Measurements from ENCODE around the gene EXOC8.
"Not testable (repeated sequence)": the region's sequence is repeated elsewhere in the genome, so short reads cannot be mapped to it uniquely, and the experiment has no call there.

Gene EXOC8

DNA sequence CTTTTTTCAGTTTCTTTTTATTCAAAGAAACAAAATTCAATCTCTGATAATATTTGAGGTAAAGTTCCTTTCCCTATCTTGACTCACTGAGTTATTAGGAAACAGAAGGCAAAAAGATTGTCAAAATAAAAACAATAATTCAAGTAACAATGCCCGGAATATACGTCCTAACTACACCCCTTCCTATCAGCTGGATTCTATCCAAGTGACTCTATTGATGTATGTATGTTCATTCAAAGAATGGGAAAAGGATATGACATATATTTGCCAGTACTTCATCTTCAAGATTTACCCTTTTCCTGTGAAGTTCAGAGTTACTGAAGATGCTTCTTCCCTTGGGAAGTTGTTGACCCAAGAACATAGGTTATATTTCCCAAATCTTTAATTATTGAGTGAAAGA lies 14.2 kb upstream of the EXOC8 start:
- DNase-seq: no peak

DNA sequence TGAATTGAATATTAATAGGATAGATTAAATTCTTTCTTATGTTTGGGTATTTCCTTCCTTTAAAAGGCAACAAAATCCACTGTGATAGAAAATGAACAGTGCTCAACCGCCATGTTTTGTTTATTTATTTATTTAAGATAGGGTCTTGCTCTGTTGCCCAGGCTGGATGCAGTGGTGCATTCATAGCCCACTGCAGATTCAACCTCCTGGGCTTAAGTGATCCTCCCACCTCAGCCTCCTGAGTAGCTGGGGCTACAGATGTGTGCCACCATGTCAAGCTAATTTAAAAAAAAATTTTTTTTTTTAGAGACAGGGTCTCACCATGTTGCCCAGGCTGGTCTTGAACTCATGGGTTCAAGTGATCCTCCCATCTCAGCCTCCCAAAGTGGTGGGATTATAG lies 11.2 kb upstream of the EXOC8 start:
- not testable (repeated sequence) for DNase-seq

DNA sequence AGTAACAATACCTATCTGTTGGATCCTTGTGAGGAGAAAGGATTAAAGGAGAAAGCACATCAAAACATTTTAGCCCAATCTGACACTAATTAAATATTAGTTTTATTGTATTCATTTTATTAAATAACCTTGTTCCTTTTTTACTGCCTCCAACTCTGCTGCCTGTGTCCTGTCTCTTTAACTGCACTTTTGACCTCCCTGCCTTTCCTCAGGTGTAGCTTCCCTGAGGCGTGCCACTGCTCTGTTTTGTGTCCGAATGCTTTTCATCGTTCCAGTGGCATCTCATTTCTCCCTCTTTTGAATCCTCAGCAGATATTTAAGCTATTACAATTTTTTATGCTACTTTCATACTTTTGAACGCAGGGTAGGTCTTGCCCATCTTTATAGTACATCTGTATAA lies 10.8 kb upstream of the EXOC8 start:
- DNase-seq: no peak

DNA sequence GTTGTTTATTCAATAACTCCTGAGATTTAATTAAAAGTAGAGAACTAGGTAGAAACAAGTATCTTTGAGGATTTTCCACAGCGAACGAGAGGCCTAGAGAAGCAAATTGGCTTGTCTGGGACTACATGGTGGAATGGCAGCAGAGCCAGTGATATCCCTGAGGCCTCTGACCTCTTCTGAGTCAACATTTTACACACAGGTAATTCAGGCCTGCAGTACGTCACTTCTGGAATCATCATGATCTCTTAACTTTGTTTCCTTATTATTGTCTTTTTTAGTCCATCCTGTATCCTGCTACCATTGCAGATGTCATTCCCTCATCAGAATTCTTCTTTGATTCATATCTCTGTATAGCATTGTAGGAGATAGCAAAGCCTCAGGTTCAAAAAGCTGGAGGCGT lies 10.3 kb upstream of the EXOC8 start:
- DNase-seq: no peak

DNA sequence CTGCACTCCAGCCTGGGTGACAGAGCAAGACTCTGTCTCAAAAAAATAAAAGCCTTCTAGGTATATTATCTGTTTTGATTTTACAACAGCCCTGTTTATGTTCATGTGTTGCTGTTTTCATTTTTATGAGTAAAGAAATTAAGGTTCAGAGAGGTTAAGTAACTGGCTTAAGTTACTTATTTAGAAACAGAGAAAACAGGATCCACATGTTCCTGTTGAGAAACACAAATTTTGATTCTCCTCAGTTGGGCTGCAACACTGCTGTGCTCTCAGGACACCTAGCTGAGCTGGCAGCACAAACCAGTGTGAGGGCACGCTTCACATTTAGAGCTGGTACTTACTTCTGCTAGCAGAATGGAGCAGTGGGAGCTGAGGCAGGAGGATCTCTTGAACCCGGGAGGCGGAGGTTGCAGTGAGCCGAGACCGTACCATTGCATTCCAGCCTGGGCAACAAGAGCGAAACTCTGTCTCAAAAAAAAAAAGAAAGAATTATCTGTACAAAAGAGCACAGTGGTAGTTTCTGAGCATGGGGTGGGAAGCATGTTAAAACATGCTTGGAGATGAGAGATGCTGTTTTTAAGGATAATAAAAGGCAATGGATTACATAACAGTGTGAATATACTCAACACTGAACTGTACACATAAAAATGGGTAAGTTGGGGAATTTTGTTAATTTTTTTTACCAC lies 2.8 kb upstream of the EXOC8 start:
- DNase-seq: no peak

DNA sequence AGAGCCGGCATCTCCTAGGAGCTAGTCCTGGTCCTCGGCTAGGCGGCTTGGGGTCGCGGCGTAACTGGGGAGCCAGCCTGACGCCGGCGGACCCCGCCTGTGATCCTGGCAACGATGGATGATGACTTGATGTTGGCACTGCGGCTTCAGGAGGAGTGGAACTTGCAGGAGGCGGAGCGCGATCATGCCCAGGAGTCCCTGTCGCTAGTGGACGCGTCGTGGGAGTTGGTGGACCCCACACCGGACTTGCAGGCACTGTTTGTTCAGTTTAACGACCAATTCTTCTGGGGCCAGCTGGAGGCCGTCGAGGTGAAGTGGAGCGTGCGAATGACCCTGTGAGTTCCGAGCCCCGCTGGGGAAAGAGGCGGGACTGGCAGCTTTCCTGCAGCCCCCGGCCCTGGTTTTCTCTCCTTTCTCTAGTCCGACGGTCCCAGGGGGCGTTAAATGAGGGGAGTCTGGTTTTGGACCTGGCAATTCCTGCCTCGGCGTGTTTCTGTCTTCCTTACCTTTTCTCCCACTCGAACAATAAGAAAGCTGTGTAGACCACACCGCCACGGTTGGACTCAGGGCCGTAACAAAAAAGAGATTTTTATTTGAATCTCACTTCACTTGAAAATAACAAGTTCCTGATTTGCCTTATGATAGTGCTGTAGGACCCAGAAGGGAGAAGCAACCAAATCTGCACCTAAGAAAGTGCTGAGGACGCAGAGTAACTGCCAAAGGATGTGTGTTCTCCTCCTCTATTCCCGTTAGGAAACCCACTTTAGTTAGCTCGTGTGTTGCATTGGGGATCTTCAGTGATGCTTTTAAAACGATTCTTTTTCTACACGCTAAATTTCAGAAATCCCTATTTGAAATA lies 847 bp upstream of the EXOC8 start, which contains the start of gene SPRTN:
Gene SPRTN, plus strand, starts transcription at position 24 of the 859 bp plus-strand sequence. Its CDS starts 91 bp downstream, at position 115.
- peak in 1 of 3 experiments; percentile 68 for DNase-seq

DNA sequence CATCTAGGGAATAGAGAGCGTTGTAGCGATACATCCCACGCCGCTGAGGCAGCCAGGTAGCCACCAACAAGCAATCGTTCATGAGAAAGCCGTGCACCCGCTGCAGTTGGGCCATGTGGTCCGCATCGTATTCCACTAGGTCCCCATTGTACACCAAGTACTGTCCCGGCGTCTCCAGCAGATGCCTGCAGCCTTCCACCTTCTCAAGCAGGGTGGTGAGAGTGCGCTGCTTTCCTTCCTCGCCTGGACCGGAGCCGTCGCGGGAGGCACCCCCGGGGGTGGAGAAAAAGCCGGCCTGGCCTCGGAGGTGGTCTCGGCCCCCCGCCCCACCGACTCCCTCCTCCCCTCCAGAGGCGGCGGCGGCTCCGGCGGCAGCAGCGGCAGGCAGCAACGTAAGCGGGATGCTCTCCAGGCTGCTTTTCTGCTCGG lies 595 bp downstream of the EXOC8 start:
- no peak for DNase-seq

DNA sequence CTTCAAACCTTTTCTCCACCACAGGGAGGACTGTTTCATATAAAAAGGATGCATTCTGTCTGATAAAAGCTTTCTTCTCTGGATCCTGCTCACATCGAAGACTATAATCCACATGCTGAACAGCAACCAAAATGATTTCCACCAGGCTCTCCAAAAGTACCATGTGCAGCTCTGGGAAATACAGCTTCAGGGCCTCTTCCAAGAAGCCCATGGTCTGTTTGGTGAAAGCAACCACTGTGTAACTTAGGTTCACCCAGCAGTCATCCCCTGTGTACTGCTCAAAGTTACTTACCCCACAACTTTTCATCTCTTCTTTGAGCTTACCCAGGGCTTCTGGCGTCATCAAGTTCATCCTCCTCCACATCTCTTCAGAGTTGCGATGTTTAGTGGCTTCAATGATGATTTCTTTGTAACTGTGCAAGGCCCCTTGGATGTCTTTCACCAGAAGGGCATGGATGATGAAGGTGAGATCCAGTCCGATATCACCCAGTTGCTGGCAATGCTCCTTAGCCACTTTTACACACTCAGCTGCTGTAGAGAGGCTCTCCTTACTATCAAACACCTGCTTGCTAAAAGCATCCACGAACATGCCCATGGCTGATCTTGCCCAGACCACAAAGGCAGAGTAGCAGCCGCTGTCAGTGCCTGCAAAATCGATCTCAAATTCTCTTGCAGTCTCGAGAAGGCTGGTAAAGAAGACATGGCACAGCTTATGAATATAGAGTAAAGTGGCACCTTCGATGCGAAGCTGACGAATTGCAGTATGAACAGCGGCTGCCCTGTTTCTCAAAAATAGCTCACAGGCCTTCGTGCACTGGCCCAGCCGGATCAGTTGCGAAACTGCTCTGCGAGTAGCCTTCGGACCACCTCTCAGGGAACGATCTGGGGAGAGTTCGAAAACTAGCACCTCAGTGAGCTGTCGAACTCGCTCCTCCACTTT lies 1.7 kb downstream of the EXOC8 start:
- peak in 1 of 3 experiments; percentile 32 for DNase-seq

DNA sequence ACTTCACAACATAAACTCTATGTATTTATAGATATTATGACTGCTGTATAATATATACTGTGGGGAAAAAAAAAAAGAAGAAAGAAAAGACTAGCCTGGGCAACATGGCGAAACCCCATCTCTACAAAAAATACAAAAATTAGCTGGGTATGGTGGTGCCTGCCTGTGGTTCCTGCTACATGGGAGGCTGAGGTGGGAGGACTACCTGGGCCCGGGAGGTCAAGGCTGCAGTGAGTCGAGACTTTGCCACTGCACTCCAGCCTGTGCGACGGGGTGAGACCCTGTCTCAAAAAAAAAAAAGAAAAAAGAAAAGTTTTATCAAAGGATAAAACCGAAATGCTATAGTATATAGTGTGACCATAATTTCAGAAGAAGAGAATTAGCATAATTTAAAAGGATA lies 2.7 kb downstream of the EXOC8 start:
- DNase-seq: no peak

DNA sequence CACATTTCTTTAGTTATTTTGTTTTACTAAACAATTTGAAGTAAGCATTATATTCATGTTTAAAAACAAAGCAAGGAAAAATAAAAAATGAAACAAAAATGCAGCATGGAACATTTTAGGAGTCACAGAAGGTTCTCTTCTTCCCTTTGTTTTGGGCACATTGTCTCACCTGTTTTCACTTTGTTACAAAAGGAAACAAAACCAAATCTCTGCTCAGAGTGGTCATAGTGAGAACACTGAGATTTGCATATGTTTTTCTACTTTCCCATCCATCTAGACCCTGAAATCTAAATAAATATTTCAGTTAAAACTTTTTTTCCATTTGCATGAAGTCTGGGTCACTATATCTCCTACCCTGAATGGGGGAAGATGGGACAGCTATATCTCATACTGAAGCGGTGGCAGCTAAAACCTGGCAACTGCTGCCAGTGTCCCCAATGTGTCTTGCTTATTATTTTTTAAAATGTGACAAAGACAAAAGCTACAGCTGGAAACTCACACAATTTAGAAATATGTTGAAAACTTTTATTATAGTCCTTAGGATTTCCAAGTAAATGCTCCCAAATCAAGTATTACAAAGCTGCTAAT lies 3.5 kb downstream of the EXOC8 start:
- no peak for DNase-seq

DNA sequence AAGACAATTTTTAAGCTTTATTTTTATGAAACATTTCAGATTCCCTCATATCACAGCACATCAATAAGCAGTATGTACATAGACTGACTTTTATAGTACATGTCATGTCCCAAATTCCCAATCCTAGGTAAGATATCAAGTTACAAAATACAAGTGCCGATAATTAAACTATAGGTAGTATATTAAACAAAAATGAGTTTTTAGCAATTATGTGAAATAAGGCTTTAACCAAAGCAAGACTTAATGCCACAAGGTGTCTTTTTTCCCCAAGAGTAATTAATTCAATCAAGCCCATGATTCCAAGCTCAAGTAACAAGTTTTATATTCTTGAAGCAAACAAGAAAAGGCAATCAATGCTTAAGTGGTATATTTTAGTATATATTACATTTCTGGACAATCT lies 4.9 kb downstream of the EXOC8 start:
- no peak for DNase-seq

DNA sequence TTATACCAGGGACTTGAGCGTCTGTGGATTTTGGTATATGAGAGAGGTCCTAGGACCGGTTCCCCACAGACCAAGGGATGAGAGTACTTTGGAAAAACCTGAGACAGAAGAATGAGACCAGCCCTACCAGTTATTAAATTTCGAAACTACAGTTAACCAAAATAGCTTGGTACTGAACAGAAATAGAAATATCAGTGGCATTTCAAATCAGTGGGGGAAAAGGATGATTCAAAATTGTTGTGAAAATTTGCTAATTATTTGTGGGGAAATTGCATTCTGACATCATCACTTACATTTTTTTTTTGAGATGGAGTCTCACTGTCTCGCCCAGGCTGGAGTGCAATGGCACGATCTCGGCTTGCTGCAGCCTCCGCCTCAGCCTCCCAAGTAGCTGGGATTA lies 8.2 kb downstream of the EXOC8 start:
- DNase-seq: no peak

DNA sequence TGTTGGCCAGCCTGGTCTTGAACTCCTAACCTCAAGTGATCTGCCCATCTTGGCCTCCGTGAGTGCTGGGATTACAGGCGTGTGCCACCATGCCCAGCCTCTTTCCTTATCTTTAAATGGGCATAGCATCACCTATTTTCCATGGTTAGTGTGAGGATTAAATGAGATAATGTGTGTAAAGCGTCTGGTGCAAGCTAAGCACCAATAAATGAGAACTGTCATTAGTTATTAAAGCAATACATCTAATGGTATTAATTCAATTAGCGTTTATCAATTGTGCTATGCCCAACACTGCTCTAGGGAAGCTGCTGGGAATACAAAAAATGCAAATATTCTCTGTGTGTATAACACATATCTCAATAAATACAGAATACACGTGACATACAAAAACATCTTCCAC lies 10.0 kb downstream of the EXOC8 start:
- no peak for DNase-seq

DNA sequence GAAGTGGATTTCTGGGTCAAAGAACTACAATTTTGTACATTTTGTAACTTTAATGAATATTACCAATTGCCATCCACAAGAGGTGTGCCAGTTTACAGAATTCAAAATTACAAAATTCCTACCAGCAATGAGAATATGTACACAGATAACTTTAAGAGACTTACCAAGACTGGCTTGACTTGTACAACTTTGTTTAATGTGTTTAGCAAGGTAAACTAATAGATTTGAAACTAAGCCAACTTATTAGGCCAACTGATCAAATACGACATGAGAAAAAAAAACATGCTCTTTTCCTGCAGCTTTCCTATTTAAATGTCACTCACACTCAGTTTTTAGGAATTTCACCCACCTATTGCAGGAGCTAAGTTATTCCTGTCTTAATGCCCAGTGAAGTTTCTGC lies 11.4 kb downstream of the EXOC8 start:
- DNase-seq: no peak

DNA sequence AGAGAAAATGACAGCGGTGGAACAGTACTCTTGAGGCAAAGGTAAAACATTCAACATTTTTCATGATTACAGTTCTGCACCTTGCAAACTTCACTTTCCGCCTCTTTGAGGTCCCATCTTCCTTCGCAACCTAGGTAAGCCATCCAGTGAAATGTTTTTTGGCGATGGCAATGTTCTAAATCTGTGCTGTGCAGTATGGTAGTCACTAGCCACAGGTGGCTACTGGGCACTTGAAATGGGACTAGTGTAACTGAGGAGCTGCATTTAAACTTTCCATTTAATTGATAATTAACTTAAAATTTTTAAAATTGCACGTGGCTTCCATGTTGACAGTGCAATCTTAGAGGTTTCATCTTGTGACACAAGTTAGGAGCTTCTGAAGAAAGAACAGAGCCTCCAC lies 13.0 kb downstream of the EXOC8 start:
- no peak for DNase-seq

DNA sequence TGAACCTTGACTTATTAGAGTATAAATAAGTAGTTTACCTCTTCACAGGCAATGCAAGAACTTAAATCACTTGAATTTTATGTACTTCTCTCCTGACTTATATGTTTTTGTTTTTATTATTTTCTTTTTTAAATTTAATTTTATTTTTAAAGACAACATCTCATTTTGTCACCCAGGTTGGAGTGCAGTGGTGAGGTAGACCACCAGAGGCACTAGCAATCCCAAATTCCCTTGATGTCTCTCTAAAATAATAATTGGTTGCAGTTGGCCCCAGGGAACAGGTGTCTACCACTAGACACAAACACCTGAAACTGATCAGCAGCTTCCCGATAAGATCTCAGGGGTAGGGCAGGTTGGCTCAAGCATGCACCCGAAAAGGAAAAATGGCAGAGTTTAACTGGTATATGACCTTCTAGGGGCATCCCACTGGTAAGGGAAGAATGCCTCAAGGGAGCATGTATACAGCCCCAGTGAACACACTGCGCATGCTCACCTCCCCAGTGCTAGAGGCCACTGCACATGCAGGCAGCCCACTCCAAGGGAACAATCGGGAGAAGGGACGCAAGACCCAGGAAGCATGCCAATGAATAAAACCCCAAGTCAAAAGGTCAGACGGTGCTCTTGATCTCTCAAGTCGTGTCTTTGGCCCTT lies 14.6 kb downstream of the EXOC8 start:
- no peak for DNase-seq

DNA sequence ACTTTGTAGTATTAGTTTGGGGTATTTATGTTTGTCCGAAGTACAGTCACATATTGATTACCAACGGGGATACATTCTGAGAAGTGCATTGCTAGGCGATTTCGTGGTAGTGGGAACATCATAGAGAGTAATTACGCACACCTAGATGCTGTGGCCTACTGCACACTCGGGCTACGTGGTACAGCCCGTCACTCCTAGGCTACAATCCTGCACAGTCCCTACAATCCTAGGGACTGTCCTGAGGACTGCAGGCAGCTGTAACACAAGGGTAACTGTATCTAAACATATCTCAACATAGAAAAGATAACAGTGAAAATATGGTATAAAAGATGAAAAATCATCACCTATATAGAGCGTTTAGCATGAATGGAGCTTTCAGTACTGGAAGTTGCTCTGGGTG lies 18.6 kb downstream of the EXOC8 start:
- DNase-seq: no peak

DNA sequence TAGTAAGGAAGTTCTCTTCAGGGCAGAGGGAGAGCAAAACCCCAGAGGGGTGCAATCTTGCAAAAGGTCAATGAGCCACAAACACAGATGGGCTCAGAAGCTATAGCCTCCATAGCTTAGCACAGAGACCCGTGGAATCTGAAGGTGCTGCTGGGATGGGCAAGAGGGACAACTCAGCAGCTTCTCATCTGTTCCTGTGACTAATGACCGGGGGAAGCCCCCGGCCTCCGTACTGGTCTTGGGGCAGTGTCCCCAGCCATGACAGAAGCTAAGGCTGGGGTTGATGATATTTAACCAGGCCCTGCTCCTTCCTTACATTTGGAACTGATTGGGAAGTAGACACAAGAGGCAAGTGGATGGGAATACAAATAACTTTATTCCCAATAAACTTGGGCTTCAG lies 19.1 kb downstream of the EXOC8 start:
- no peak for DNase-seq

DNA sequence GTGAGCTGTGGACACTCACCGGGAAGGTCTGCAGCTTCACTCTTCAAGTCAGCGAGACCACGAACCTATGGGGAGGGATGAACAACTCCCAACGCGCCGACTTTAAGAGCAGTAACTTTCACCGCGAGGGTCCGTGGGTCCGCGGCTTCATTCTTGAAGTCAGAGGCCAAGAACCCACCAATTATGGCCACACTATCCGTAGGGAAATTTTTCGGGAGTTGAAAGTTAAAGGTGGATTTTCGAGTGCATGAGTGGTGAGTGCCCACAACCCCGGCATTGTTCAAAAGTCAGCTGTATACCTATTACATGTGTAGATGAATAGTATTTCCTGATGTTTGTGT lies 19.7 kb downstream of the EXOC8 start:
- no peak for DNase-seq

DNA sequence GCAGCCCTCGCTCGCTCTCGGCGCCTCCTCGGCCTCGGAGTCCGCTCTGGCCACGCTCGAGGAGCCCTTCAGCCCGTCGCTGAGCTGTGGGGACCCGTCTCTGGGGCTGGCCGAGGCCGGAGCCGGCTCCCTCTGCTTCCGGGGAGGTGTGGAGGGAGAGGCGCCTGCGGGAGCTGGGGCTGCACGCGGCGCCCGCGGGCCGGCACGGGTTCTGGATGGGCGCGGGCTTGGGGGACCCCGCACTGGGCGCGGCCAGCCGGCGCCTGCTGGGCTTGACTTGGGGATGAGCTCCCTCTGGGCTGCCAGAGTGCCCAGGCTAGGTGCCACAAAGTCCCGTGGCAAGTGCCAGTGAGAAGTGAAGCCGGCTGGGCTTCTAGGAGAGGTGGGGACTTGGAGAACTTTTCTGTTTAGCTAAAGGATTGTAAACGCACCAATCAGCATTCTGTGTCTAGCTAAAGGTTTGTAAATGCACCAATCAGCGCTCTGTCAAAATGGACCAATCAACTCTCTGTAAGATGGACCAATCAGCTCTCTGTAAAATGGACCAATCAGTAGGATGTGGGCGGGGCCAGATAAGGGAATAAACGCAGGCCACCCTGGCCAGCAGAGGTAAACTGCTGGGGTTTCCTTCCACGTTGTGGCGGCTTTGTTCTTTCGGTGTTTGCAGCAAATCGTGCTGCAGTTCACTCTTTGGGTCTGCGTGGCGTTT lies 20.2 kb downstream of the EXOC8 start:
- no peak for DNase-seq

DNA sequence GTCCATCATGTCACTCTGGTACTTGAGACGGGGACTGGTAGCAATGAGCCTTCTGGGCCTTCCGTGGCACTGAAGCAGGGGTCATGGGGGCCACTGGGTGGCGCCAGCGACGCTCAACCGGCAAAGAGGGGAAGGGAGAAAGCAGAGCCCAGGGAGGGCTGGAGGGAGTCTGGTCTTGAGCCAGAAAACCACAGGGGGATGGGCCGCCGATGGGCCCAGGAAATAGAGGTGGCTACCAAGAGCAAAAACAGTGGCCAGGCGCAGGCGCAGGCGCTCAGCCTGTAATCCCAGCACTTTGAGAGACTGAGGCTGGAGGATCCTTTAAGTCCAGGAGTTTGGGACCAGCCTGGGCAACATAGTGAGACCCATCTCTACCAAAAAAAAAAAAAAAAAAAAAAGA lies 21.8 kb downstream of the EXOC8 start:
- peak in 1 of 3 experiments; percentile 15 for DNase-seq

DNA sequence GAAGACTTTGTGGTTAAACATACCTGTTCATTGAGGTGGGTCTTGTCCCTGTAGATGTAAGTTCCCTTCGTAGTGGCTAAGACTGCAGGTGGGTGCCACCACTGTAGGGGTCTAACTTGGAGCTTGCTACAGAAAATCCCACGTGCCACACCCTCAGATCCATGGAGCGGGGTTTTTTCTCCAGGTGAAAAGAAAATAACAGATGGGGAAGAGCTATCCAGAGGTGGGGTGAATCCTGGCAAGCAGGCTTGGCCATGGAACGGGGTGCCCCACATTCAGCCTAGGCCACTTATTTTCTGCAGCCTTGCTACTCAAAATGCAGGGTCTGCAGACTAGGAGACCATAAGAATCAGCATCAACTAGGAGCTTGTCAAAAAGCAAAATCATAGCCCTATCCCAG lies 24.0 kb downstream of the EXOC8 start:
- DNase-seq: no peak
